T-helper 9 cell (primary cell): ENCODE data around the gene PIP5KL1.
A peak's percentile ranks its signal among the peaks of the same experiment; 100 is the strongest.

Experiments
- DNase-seq: peaks from one replicate; pipeline ENCODE4 v3.0.0-alpha.2; 2020

The PIP5KL1 gene

GRCh38 chr9:127928676-127929624 lies 1.6 kb downstream of the PIP5KL1 start:
- no peak for DNase-seq

DNA sequence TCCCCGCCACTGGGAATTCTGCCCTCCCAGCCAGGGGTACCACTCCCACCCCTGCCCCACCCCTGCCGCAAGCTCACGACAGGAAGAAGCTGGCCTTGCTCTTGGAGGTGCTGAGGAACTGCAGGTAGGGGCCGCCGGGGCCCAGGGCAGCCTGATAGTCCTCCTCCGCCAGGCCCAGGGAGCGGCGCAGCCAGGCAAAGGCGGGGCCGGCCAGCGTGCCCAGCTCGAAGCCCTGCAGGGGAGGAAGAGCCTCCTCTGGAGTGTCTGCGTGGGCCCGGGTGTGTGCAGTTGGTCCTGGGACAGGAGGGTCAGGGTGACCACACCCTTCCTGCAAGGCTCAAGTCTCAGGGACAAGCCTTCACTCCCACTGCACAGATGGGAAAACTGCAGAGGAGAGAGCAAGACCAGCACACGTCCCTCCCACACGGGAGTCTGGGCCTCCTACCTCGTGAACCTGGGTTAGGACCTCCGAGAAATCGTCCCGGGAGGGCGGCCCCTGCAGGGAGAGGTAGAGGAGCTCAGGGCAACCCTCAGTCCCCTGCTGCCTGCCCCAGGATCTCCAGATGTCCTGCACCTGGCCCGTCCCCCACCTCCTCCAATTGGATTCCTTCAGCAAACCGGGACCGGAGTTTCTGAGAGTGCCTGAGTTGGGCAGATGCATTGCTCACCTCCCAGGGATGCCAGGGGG lies 2.4 kb downstream of the PIP5KL1 start:
- no peak for DNase-seq

- peak; percentile 87 for DNase-seq
Observed at GRCh38 chr9:127927201-127927987, 3.2 kb downstream of the PIP5KL1 start.

DNA sequence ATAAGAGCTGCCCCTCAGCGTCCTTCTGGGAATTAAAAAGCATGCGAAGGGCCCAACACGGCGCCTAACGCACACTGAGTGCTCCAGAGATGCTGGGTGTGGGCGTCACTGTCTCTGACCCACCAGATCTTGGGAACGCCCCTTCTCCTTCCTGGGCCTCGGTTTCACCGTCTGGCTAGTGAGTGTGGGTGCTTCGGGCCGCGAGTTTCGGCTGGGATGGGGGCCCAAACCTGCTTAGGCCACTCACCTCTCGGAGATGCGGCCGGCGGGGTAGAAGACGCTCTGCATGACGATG lies 3.7 kb downstream of the PIP5KL1 start:
- no peak for DNase-seq

DNA sequence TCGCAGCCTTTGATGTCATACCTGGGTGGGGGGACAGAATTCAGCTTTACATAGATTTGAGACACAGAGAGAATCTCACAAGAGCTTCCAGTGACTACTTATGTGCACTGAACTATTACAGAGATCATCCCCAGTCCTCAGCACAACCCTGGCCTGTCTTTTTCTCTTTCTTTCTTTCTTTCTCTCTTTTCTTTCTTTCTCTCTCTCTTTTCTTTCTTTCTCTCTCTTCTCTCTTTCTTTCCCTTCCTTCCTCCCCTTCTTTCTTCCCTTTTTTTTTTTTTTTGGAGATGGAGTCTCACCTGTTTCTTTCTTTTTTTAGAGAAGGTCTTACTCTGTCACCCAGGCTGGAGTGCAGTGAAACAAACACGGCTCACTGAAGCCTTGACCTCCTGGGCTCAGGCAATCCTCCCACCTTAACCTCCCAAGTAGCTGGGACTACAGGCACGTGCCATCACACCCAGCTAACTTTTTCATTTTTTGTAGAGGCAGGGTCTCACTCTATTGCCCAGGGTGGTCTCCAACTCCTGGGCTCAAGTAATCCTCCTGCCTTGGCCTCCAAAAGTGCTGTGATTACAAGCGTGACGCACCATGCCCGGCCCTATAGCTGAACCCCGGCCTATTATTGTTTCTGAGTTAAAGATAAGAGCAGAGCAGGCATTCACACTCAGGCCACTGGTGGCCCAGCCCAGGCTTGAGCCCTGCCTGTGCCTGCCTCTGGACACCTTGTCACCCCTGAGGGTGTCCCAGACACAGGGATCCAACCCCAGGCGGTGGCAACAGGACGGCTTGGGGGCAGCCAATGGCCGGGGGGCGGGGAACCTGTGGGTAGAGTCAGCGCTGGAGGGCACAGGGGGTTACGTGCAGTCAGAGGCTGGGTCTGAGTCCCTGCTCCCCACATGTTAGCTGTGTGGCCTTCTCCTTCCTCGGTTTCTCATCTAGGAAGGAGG lies 4.3 kb downstream of the PIP5KL1 start:
- DNase-seq: no peak

- DNase-seq: no peak
Observed at GRCh38 chr9:127924736-127925444, 5.7 kb downstream of the PIP5KL1 start.

DNA sequence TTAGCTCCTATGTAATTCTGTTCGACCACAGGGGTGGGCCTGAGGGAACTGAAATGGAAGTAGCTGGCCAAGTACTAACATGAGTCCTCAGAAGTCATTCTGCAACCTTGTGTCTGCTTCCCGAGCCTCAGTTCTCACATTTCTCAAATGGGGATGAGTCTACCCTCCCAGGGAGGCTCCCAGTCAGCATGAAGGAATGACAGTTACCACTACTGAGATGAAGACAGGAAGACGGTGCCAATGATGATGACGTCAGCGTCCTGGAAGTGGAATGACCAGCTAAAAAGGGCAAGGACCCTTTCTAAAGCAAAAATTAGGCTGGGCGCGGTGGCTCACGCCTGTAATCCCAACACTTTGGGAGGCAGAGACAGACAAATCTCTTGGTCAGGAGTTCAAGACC lies 6.8 kb downstream of the PIP5KL1 start:
- DNase-seq: no peak

DNA sequence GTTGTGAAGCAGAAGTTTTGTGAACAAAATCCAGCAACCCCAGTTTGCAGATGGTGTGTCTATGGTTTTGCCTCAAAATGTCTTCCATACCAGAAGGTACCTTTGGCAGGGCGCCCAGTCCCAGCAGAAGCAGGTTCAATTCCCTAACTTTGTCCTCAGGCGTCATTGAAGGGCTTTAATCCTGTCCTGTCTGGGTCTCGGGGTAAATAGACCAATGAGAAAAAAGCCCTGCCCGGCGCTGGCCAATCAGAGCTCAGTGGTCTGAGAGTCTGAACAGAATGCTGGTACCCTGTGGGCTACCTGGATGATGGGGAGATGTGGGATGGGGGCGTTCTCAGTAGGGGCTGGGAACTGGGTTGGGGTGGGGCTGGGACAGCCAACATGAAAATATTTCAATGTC lies 7.5 kb downstream of the PIP5KL1 start:
- no peak for DNase-seq

GRCh38 chr9:127921557-127922120 lies 8.9 kb downstream of the PIP5KL1 start:
- peak; percentile 78 for DNase-seq

DNA sequence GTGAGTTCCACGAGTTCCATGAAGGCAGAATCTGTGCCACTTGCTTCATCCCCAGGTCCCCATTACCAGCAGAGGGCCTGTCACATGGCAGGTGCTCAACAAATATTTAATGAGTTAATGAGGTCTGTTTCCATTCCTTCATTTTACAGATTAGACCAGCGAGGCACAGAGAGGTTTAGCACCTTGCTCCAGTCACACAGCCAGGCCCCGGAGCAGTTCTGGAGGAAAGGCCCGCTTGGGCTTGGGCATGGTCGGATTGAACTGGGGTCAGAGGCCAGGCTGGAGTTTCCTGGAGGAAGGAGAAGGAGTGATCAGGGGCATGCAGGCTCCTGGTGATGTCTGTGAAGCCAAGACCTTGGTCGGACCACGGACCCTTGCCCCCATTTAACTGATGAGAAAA lies 9.8 kb downstream of the PIP5KL1 start:
- no peak for DNase-seq

GRCh38 chr9:127919253-127919815 lies 11.2 kb downstream of the PIP5KL1 start:
- DNase-seq: no peak

DNA sequence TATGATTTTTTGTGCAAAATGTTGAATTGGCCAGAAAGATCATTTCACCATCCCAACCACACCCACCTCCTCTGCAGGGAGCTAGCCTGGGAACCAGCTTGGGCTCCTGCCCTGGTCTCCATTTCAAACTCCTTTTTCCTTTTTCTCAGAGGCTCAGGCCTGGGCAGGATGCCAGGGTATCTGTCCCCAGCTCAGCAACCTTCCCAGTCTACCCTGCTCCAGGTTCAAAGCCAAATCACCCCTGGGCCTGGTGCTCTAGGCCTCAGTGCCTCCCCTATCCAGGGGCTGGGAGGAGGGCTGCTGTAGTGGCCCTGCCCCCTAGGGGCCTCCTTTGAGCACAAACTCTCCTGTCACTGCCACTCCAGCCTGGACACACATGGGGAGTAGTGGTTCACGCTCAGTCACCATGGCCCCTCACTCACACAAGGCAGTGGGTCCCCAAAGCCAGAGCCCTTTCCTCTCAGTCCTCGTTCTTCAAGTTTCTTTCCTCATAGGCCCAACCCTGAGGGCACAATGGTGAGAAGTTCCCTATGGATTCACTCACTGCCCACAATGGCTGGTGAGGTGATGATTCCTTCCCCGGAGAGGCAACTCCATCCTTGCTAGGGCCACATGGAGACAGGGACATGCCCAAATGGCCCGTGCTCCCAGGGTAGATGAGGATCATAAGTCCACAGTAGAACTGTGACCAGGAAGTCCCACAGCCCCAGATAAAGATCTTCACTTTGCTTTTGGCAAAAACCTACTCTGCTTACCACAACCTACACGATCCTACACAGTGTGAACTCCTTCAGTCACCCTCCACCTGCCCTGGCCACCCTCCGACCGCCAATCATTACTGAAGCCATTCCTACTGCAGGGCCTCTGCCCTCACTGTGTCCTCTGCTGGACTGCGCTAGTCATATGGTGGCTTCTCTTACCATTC lies 12.1 kb downstream of the PIP5KL1 start:
- DNase-seq: no peak

- DNase-seq: no peak
Observed at GRCh38 chr9:127917603-127918002, 13.0 kb downstream of the PIP5KL1 start.

- DNase-seq: peak; percentile 98
Observed at GRCh38 chr9:127916720-127917581, 13.6 kb downstream of the PIP5KL1 start, which contains the start of gene ST6GALNAC4. ST6GALNAC4 (minus strand) TSS chr9:127917041; CDS start chr9:127916419, 622 bp downstream.

GRCh38 chr9:127915801-127916719 lies 14.5 kb downstream of the PIP5KL1 start:
- DNase-seq: no peak

DNA sequence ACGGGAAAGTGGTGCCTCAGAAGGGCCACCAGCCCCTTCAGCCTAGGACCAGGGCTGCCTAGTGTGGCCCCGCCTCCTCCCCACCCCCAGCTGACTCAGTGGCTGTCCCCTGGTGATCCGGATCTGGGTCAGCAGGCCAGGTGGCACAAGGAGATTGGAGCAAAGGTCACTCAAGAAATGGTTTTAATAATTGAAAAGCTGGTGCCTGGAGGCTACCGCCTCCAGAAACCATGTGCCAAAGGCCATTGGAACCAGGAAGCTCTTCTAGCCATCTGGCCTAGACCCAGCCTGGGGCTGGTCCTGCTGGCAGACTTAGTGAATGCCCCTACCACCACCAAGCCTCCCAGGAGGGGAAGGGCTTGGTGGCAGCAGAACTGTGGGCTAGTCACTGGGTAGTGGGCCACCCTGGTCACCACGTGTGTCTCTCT lies 15.2 kb downstream of the PIP5KL1 start:
- no peak for DNase-seq

GRCh38 chr9:127913682-127914081 lies 16.9 kb downstream of the PIP5KL1 start:
- DNase-seq: no peak
